Neural progenitor cell (in vitro differentiated cells): ENCODE results near the gene MRPS33.

Experiments
- CTCF ChIP-seq: fragments of 200-600 bp; sonication (generic); IDR thresholded peaks from 2 replicates; pipeline ENCODE4 v1.5.1; 2017; ENCODE audit warnings: antibody characterized with exemption, mild to moderate bottlenecking
- EZH2 ChIP-seq: fragments of 200-600 bp; sonication (generic); IDR thresholded peaks from 2 replicates; pipeline ENCODE4 v1.6.1; 2017; ENCODE audit warnings: antibody characterized with exemption, mild to moderate bottlenecking, moderate library complexity
- EZH2phosphoT487 ChIP-seq: fragments of 200-600 bp; sonication (generic); IDR thresholded peaks from 2 replicates; pipeline ENCODE4 v1.6.1; 2017; ENCODE audit warnings: antibody characterized with exemption

GRCh38 chr7:140972344-140972743 is 42.4 kb downstream of the MRPS33 start:
- TF ChIP-seq EZH2 (no peak), CTCF (no peak), EZH2phosphoT487 (no peak)
